ENCODE measurements around the gene SH3RF2.

Gene SH3RF2

GRCh38 chr5:145983446-145983845 is 47.1 kb downstream of the SH3RF2 start (continued):
- TF ChIP-seq PATZ1 (tag by site-specific recombination; IDR thresholded peaks at IDR 0.05) (no peak), KLF10 (tag by site-specific recombination; IDR thresholded peaks at IDR 0.05) (no peak), ZNF221 (tag by site-specific recombination; IDR thresholded peaks at IDR 0.05; ENCODE audit: borderline replicate concordance) (no peak)

GRCh38 chr5:145984072-145984471 is 47.7 kb downstream of the SH3RF2 start:
- Histone ChIP-seq H3K27ac (ENCODE audit: extremely low read depth, low read depth, low read length) (no peak overlapping the region), H3K36me3 (ENCODE audit: control insufficient read depth in 2 of 2, insufficient read depth in 1 of 2, low read length in 2 of 2) (no peaks in the 10 kb centered on the region), H3K4me1 (ENCODE audit: control insufficient read depth, insufficient read depth, low read length) (peaks cover 10% of the 10 kb centered on the region), H3K9me3 (ENCODE audit: control insufficient read depth, insufficient read depth, low read depth, low read length) (no peaks in the 10 kb centered on the region), H3K4me3 (ENCODE audit: low read depth, low read length) (no peak overlapping the region)
- ChIA-PET POLR2A (no interaction called here), CTCF (interaction anchor here (0.7 to 3.2 kb wide), 3 partner anchors 67 to 444 kb away, joined by 3 to 7 read pairs (median 3); no protein-coding TSS in a partner anchor)
- no peak for TF ChIP-seq ZNF280C (tag by site-specific recombination; IDR thresholded peaks at IDR 0.05)
- no peak for TF ChIP-seq ZNF776 (tag by site-specific recombination; IDR thresholded peaks at IDR 0.05; ENCODE audit: borderline replicate concordance)
- TF ChIP-seq ZNF324 (tag by site-specific recombination; IDR thresholded peaks at IDR 0.05), result no peak
- TF ChIP-seq GLIS2 (tag by site-specific recombination; IDR thresholded peaks at IDR 0.05), result no peak
- no peak for TF ChIP-seq ZBTB49 (tag by site-specific recombination; IDR thresholded peaks at IDR 0.05; ENCODE audit: low read depth)
- TF ChIP-seq MYNN (tag by site-specific recombination; IDR thresholded peaks at IDR 0.05; ENCODE audit: borderline replicate concordance), result no peak
- no peak for TF ChIP-seq ZBTB17 (tag by site-specific recombination; IDR thresholded peaks at IDR 0.05)
- TF ChIP-seq ZNF660 (tag by site-specific recombination; IDR thresholded peaks at IDR 0.05), result no peak
- TF ChIP-seq ZNF174 (tag by site-specific recombination; IDR thresholded peaks at IDR 0.05), result no peak
- no peak for TF ChIP-seq ZNF140 (tag by site-specific recombination; IDR thresholded peaks at IDR 0.05)
- TF ChIP-seq ZNF670 (tag by site-specific recombination; IDR thresholded peaks at IDR 0.05; ENCODE audit: low read depth), result no peak
- no peak for TF ChIP-seq ZXDB (tag by site-specific recombination; IDR thresholded peaks at IDR 0.05)
- no peak for TF ChIP-seq KLF7 (tag by site-specific recombination; IDR thresholded peaks at IDR 0.05; ENCODE audit: borderline replicate concordance)
- no peak for TF ChIP-seq GLI4 (tag by site-specific recombination; IDR thresholded peaks at IDR 0.05)
- TF ChIP-seq ZNF449 (tag by site-specific recombination; IDR thresholded peaks at IDR 0.05), result no peak
- no peak for TF ChIP-seq ZSCAN4 (tag by site-specific recombination; IDR thresholded peaks at IDR 0.05)
- no peak for TF ChIP-seq GFI1B (tag by site-specific recombination; IDR thresholded peaks at IDR 0.05)
- no peak for TF ChIP-seq ZNF112 (tag by site-specific recombination; IDR thresholded peaks at IDR 0.05)
- TF ChIP-seq KLF9 (tag by site-specific recombination; IDR thresholded peaks at IDR 0.05; ENCODE audit: low read depth), result no peak

Data from HEK293 (cell line).